Bone marrow (tissue), 2 donors: ENCODE data around the gene MTMR4.
"Not testable (repeated sequence)": the region's sequence is repeated elsewhere in the genome, so short reads cannot be mapped to it uniquely, and the experiment has no call there.

Experiments
- DNase-seq, 2 donors: peaks; one replicate each; lab custom pipeline; 2025; lab: John Stamatoyannopoulos, UW

The MTMR4 gene

GRCh38 chr17:58513965-58514769 lies at the start of gene MTMR4:
TSS of gene MTMR4 (minus strand) at chr17:58514638. CDS start at chr17:58514407, 231 bp downstream.
- peak; percentile 25 to 40 for DNase-seq

- DNase-seq, result no peak
These were observed 46.1 kb upstream of the MTMR4 start for GRCh38 chr17:58560511-58560910.

GRCh38 chr17:58557981-58558380 lies 43.5 kb upstream of the MTMR4 start:
- DNase-seq, result no peak

DNA sequence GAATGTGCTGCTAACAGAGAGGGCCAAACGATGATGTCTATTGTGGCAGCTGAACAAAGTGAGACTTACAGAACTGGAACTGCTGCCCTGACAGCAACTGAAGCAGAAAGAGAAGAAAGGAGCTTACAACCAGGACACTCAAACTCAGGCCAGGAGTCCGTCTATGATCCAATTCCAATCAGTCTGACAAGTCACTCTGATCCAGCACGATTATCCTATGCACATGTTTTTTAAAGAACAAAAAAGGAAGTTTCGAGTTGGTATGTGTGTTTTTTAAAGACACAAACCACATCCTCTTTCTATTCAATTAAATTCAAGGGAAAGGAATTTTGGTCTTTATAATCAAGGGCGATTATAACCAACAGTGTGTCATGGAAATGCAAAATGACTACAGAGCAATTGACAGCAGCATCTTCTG lies 42.4 kb upstream of the MTMR4 start:
- DNase-seq, result peak in 1 of 2 donors; percentile 36

- not testable (repeated sequence) for DNase-seq
These were observed 40.7 kb upstream of the MTMR4 start for GRCh38 chr17:58555109-58555508.

GRCh38 chr17:58541249-58541648 lies 26.8 kb upstream of the MTMR4 start:
- DNase-seq, result no peak

GRCh38 chr17:58539698-58540097 lies 25.3 kb upstream of the MTMR4 start:
- DNase-seq, result no peak

- no peak for DNase-seq
These were observed 24.5 kb upstream of the MTMR4 start for GRCh38 chr17:58538811-58539409.

DNA sequence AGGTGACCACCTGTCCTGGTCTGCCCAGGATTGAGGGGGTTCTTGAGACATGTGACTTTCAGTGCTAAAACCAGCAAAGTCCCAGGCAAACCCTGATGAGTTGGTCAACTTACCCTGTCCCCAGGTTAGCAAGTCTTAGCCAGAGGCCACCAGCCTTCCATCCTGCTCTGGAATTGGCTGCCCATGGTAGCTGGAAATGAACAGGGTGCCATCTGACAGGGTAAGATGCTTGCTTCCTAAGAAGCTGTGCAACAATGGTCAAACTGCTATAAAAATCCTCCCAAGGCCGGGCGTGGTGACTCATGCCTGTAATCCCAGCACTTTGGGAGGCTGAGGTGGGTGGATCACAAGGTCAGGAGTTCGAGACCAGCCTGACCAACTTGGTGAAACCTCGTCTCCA lies 22.8 kb upstream of the MTMR4 start:
- DNase-seq, result no peak

GRCh38 chr17:58536542-58536941 lies 22.1 kb upstream of the MTMR4 start:
- DNase-seq, result no peak

DNA sequence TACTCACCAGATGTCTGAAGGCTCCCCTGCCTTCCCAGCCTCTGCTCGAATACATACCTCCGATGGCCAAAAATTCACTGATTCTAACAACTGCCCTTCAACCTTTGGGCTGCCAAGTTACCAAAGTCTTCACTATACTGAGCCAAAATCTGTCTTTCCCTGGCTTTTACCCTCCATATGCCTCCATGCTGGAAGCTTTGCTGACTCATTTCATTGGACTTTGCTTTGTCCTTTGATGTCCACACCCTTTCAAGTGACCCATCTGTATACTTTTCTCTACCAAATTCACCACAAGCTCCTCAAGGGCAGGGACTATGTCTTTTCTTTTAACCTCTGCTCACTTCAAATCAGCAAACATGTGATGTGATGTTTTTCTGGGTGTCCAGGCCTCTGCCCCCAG lies 21.0 kb upstream of the MTMR4 start:
- DNase-seq, result no peak

DNA sequence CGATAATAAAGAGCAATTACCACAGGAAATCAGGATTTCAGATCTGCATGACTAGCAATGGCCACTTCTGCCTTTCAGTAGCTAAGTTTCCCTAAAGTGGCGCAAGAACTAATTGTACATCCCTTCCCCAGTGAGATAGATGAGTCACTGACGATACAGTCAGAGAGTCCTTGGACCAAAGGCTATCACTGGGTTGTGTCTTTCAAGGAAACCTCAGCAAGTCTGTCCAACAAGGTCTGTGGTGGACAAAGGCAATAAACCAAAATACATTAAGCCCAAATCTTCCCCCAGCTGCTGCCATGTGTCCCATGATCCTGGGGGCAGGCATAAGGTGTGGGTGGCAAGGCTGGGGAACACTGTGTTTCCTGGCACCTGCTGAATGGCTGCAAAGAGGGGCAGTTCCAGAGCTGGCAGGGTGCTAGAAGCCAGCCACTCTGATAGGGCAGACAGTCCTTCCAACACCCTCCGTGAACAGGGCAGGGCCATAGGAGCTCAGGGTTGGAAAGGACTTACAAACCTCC lies 20.5 kb upstream of the MTMR4 start:
- no peak for DNase-seq

DNA sequence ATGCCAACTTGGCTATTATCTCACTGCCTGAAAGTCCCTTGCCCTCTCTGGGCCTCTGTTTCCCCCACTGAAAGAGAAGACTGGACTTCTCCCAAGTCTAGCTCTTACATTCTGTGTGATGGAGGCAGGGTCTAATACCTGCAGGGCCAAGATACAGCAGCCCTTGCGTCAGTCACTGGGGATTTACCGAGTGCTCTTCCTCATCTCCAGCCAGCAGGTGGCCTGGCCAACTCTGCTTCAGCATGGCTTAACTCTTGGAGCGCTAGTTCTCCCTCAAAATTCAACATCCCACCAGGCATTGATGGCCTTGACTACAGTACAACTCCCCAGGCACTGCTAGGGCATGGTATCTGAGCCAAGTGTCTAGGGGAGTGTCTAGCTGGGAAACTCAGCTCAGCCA lies 19.9 kb upstream of the MTMR4 start:
- DNase-seq, result no peak

DNA sequence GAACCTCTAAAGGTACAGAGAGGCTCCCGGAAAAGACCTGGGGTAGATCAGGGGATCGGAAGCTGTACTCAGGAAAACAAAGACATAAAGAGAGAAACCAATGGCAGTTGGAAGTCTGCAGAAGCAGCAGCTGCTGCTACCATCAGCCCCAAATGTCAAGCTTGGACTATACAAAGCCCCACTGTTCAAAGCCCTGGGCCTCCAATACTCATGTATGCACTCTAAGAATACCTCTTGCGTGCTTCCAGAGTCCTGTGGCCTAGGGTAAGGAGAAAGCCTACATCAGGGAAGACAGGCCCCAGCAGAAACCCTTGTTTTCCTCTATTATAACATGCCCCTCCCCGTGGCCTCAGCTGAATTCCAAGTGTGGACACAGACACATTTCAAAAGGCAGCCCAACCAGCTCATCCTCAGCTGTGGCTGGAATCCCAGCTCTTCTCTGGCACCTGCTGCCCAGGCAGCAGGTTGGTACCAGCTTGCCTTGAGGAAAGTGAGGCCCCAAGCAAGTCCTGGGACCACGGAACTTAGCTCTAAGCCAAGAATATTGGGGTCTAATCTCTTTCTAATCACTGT lies 19.3 kb upstream of the MTMR4 start:
- DNase-seq, result no peak

- DNase-seq, result no peak
These were observed 18.1 kb upstream of the MTMR4 start for GRCh38 chr17:58532555-58532951.

DNA sequence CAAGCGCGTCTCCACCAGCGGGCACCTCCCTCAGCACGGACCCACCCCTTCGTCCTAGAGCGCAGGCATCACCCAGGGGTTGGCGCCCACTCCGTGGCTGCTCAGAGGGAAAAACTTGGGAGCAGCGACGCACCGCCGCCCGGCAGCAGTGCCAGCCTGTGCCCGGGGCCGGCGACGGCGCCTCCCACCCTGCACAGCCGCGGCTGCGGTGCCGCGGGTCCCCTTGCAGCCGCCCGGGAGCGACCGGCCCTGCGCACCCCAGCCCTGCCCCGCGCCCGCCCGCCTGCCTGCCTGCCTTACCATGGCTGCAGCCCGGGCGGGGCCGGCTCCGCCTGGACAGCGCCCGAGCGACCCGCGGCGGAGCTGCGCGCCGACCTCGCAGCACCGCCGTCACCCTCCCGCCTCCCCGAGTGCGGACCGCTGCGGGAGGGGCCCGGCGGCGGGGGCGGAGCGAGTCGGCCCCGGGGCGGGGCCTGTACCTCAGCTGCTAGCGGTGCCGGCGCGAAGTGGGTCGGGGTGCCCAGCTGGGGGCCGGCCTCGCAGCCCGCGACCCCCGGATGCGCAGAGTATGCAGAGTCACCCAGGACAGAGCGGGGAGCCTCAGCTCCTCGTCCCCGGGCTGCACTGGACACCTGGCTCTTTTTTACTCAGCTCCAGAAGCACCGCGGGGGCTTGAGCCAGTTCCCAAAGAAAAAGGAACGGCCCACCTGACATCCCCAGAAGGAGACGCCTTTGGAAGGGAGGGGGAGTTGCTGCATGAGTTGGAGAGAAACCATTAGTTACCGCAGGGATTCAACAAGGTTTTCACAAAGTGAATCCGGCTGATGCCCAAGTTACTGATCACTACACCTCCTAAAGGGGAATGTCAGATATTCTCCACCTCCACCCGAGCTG lies 17.5 kb upstream of the MTMR4 start:
- no peak for DNase-seq

- no peak for DNase-seq
These were observed 16.7 kb upstream of the MTMR4 start for GRCh38 chr17:58531122-58531521.

- DNase-seq, result no peak
These were observed 16.2 kb upstream of the MTMR4 start for GRCh38 chr17:58530655-58531054.

DNA sequence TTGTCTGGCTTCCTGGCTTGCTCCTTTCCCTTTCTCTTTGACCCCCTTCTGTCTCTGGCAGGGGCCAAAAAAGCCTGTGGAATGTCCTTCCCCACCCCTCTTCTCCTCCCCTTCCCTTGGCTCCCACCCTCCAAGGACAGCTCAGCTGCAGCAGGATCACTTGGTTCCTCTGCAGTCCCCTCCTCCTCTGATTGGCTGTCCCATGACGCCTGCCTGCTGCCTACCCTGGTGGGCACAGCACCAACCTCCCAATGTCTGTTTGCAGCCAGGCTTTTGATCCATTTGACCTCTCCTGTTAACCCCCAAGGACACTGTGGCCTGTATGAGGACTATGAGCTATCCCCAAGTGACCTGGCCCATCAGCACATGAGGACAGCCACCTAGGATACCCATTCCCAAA lies 14.8 kb upstream of the MTMR4 start:
- no peak for DNase-seq

GRCh38 chr17:58528443-58528842 lies 14.0 kb upstream of the MTMR4 start:
- no peak for DNase-seq

GRCh38 chr17:58527949-58528348 lies 13.5 kb upstream of the MTMR4 start:
- DNase-seq, result no peak

DNA sequence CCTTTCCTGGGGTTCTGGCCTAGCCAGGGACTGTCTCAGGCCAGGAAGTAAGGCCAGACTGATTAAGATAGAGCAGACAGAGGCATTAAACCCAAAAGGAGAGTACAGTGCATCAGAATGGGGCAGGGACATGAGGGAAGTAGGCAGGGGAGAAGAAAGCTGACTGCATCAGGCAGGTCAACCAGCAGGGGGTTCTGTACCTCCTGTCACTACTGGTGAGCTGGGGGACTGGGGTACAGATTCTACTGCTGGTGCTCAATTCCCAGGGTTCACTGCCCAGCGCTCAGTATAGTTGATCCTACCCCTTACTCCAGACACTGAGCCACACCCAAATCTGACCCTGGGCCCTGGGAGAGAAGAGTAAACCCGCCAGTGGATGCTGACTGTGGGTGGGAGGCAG lies 12.9 kb upstream of the MTMR4 start:
- no peak for DNase-seq
